SKM-1 treated with dmso at 0.1 percent for 144 hours (cell line): ENCODE measurements around the gene DUSP9.

Experiments
- DNase-seq: peaks from one replicate; lab custom pipeline; 2025; ENCODE audit not compliant: unreplicated experiment; lab: John Stamatoyannopoulos, UW

The DUSP9 gene

GRCh38 chrX:153621949-153622598 lies 24.9 kb upstream of the DUSP9 start:
- DNase-seq: no peak

DNA sequence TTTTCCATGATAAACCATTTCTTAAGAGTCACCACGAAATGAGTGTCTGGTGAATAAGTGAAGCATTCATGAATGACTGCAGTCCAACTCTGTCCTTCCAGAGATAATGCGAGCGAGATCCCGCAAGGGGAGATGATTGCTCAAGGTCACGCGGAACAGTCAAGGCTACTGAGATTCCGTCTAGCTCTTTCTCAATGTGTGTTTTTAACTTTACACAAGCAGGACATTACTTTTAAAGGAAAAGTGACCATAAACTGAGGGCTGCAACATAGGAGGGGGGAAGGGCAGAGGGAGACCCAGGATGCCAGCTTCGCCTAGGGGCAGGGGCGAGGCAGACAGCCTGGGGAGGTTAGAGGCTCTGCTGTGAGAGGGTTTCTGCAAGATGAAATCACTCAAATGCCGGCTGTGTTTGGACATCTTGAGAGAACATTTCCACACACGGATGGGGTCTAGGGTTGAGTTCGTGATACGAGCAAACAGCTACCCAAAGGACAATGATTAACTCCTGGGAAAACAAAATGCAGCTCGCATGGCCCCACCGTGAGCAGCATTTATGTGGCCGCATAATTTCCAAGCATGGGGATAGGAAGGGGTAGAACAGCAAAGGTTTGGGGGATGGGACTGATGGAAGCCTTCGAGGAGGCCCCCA lies 24.2 kb upstream of the DUSP9 start:
- DNase-seq: no peak

- no peak for DNase-seq
These were observed 23.5 kb upstream of the DUSP9 start for GRCh38 chrX:153623310-153624029.

DNA sequence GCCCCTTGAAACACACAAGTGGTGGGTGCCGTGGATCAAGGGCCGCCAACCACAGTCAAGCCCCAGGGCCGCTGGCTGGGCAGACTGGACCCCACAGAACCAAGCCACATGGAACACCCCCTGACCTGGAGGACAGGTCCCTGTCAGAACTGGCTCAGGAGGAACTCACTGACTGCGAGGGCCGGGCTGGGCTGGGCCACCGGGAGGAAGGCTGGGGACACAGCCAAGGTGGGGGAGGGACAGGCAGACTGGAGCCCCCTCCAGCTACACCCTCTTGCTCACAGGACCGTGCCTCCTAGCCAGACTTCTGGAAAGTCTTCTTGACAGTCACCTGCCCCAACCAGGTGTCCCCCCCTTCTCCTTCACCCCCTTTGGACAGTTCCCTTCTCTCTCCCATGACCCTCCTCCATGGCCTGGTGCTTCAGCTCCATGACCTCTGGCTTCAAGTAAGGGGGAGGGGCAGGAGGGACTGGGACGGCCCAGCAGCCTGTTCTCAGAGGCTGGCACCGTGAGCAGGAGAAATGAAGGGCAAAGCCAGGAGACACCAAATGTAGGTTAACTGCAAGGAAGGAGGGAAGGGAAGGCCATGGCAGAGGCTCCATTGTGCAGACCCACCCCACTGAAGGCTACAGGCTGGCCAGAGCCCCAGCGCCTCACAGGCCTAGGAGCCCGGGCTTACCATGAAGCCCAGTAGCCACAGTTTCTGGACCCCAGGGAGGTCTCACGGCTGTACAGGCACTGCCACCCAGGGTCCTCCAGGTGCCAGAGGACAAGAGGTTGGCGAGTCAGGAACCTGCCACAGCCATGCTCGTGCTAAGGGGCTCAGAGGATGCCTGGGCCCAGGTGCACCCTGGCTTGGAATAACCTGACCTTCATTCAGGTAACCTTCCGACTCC lies 22.6 kb upstream of the DUSP9 start:
- DNase-seq: no peak

GRCh38 chrX:153625271-153626024 lies 21.6 kb upstream of the DUSP9 start:
- DNase-seq: no peak

GRCh38 chrX:153626025-153626633 lies 20.9 kb upstream of the DUSP9 start:
- DNase-seq: no peak

- no peak for DNase-seq
These were observed 19.9 kb upstream of the DUSP9 start for GRCh38 chrX:153626863-153627674.

GRCh38 chrX:153627675-153628111 lies 19.3 kb upstream of the DUSP9 start:
- DNase-seq: no peak

GRCh38 chrX:153628129-153628528 lies 18.9 kb upstream of the DUSP9 start:
- no peak for DNase-seq

GRCh38 chrX:153628665-153629064 lies 18.3 kb upstream of the DUSP9 start:
- no peak for DNase-seq

- DNase-seq: no peak
These were observed 15.7 kb upstream of the DUSP9 start for GRCh38 chrX:153631346-153631745.

DNA sequence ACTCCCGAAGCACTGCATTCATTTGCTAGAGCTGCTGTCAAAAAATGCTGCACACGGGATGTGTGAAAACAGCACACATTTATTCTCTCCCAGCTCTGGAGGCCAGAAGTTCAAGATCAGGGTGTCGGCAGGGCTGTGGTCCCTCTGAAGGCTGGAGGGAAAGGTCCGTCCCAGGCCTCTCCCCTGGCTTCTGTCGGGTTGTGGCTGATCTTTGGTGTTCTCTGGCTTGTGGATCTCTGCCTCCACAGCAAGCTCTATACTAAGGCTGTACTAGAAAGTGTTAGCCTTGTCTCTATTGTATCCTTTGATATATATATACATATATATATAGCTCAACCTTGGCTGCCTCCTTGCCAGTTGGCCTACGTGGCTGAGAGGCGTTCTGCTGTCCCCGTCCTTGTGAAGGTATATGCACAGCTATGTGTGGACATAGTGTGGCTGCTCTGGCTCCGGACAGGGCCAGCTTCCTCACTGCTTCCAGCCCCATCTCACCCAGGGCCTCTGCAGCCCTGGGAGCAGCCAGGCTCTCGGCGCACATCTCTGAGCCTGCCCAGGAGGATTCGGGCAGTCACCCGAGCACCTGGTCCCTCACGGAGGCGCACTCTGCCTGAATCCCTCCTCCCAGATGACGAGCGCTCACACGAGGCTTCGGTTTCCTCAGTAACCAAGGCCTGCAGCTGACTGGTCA lies 15.0 kb upstream of the DUSP9 start:
- no peak for DNase-seq

DNA sequence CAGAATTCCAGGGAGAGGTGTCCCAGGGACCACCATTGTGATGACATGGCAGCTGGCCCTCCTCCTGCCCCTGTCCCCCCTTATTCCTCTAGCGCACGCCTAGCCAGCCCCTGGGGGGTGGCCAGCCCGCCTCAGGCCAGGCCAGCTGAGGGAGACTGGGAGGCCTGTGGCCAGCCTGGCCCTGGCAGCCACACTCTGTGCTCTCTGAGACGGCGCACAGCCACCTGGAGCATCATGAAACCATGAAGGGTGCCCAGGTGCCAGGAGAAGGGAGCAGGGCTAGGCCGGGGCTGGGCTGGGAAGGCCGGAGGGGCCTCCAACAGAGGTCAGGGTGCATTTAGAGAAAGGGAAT lies 14.4 kb upstream of the DUSP9 start:
- no peak for DNase-seq

DNA sequence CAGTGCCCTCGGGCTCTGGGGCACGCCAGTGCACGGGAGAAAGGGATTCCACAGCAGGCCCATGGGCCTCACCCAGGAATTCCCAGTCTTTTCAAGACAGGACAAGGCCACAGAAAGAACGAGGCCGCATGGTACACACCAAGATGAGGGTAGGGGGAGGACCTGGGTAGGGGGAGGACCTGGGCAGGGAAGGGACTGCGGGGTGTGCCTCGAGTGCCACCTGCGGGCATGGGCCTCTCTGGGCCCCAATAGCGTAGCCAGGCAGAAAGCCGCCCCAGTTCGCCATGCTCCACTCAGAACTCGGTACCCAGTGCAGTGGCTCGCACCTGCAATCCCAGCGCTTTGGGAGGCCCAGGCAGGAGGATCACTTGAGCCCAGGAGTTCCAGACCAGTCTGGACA lies 14.0 kb upstream of the DUSP9 start:
- DNase-seq: no peak

DNA sequence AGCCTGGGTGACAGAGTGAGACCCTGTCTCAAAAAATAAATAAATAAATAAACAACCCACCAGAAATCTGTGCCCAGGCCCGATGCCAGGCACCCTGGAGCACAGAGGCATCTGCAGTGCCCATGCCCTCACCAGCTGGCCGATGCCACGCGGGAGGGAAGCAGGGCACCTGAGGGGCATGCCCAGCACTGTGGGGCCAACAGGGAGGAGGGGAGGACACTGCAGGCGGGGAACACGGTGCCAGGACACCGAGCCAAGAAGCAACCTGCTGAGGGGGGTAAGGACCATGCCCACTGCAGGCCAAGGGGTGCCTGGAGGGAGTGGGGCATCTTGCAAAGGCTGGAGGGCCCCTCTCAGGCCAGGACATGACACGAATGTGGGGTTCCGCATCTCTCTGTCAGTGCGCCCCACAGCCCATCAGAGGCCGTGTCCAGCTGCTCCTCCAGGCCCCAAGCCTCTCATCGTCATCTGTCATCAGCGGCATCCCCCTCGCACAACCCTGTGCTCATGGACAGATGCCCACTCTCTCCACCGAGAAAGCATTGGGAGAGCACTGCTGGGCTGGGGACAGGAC lies 13.3 kb upstream of the DUSP9 start:
- no peak for DNase-seq

DNA sequence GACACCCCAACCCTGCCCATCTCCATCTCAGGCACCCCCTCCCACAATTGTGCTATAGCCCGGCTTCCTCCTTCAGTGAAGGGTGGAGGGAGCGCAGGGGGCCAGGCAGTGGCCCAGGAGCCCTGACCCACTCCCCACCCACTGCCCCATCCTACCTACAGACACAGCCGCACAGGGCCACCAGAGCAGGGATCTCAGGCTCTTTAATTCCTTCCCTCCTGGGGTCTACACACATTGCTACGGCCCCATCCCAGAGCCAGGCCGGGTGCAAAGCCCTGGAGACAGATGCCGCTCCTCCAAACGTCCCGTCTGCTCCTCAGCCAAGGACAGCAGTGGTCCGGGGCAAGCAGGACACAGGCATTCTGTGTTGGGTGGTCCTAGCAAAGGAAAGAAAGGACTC lies 12.8 kb upstream of the DUSP9 start:
- DNase-seq: no peak

GRCh38 chrX:153634832-153635231 lies 12.2 kb upstream of the DUSP9 start:
- no peak for DNase-seq

GRCh38 chrX:153635388-153635787 lies 11.6 kb upstream of the DUSP9 start:
- no peak for DNase-seq
